ENCODE results near the gene KDM4C. TPM values are rescaled to one million over a fixed set of nuclear protein-coding genes. Genes with fewer than 3 reads are reported as not detected.

KDM4C gene
- total RNA-seq, 1 donor from 2014 or later, result 16.5 TPM

GRCh38 chr9:7105095-7105494 lies 347.3 kb downstream of the KDM4C start:
- no peak for DNase-seq (ENCODE audit: low read depth)
- H3K4me3 ChIP-seq (ENCODE audit: low read depth, low read length), result no peak overlapping the region
- TF ChIP-seq CTCF (conservative IDR thresholded peaks at IDR 0.05; ENCODE audit: low read depth, low read length), result no peak

- no peak overlapping the region for H3K4me3 ChIP-seq (ENCODE audit: low read depth, low read length)
- no peak for TF ChIP-seq CTCF (conservative IDR thresholded peaks at IDR 0.05; ENCODE audit: low read depth, low read length)
- DNase-seq (ENCODE audit: low read depth), result no peak
Measured at GRCh38 chr9:7108936-7109335, 351.2 kb downstream of the KDM4C start.

- H3K4me3 ChIP-seq (ENCODE audit: low read depth, low read length), result no peak overlapping the region
- TF ChIP-seq CTCF (conservative IDR thresholded peaks at IDR 0.05; ENCODE audit: low read depth, low read length), result no peak
- DNase-seq (ENCODE audit: low read depth), result no peak
Measured at GRCh38 chr9:7111413-7111812, 353.6 kb downstream of the KDM4C start.

GRCh38 chr9:7115606-7116005 lies 357.8 kb downstream of the KDM4C start:
- no peak for DNase-seq (ENCODE audit: low read depth)
- no peak for TF ChIP-seq CTCF (conservative IDR thresholded peaks at IDR 0.05; ENCODE audit: low read depth, low read length)
- H3K4me3 ChIP-seq (ENCODE audit: low read depth, low read length), result no peak overlapping the region

GRCh38 chr9:7117676-7118561 lies 360.1 kb downstream of the KDM4C start:
- DNase-seq (ENCODE audit: low read depth), result no peak
- H3K4me3 ChIP-seq (ENCODE audit: low read depth, low read length), result no peak overlapping the region
- no peak for TF ChIP-seq CTCF (conservative IDR thresholded peaks at IDR 0.05; ENCODE audit: low read depth, low read length)

- no peak overlapping the region for H3K4me3 ChIP-seq (ENCODE audit: low read depth, low read length)
- DNase-seq (ENCODE audit: low read depth), result no peak
- no peak for TF ChIP-seq CTCF (conservative IDR thresholded peaks at IDR 0.05; ENCODE audit: low read depth, low read length)
Measured at GRCh38 chr9:7118633-7119032, 360.9 kb downstream of the KDM4C start.

- no peak for TF ChIP-seq CTCF (conservative IDR thresholded peaks at IDR 0.05; ENCODE audit: low read depth, low read length)
- no peak for DNase-seq (ENCODE audit: low read depth)
- H3K4me3 ChIP-seq (ENCODE audit: low read depth, low read length), result no peak overlapping the region
Measured at GRCh38 chr9:7119612-7120011, 361.8 kb downstream of the KDM4C start.
